ENCODE results near the gene PNMA1. TPM values are rescaled to one million over a fixed set of nuclear protein-coding genes. Genes with fewer than 3 reads are reported as not detected.

The PNMA1 gene
- polyA plus RNA-seq, 1 experiment: 21.5 TPM

DNA sequence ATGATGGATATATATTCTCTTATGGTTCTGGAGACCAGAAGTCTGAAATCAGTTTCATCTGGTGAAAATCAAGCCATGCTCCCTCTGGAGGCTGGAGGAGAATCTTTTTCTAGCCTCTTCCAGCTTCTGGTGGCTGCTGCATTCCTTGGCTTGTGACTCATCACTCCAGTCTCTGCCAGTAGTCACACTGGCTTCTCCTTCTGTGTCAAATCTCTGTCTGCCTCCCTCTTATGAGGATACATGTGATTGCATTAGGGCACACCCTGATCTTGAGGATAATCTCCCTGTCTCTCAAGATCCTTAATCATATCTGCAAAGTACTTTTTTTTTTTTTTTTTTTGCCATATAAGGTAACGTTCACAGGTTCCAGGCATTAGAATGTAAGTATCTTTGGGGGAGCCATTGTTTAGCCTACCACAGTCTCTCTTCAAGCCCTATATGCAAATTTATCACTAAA, 51.7 kb downstream of the PNMA1 start:
- H3K4me3 ChIP-seq (ENCODE audit: low read depth, low read length): no peak overlapping the region
- H3K27ac ChIP-seq (ENCODE audit: low read depth, low read length): no peak overlapping the region
- H3K9me3 ChIP-seq (ENCODE audit: control insufficient read depth, insufficient read depth, low read length): no peaks in the 10 kb centered on the region
- peak; percentile 61 for DNase-seq (ENCODE audit: low read depth, low spot score)
- POLR2A ChIA-PET: no interaction called here
- TF ChIP-seq, protein P1, sequence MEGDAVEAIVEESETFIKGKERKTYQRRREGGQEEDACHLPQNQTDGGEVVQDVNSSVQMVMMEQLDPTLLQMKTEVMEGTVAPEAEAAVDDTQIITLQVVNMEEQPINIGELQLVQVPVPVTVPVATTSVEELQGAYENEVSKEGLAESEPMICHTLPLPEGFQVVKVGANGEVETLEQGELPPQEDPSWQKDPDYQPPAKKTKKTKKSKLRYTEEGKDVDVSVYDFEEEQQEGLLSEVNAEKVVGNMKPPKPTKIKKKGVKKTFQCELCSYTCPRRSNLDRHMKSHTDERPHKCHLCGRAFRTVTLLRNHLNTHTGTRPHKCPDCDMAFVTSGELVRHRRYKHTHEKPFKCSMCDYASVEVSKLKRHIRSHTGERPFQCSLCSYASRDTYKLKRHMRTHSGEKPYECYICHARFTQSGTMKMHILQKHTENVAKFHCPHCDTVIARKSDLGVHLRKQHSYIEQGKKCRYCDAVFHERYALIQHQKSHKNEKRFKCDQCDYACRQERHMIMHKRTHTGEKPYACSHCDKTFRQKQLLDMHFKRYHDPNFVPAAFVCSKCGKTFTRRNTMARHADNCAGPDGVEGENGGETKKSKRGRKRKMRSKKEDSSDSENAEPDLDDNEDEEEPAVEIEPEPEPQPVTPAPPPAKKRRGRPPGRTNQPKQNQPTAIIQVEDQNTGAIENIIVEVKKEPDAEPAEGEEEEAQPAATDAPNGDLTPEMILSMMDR (IDR thresholded peaks at IDR 0.05; ENCODE audit: low read depth, low read length): peak; percentile 71
- no peaks in the 10 kb centered on the region for H3K27me3 ChIP-seq (ENCODE audit: control insufficient read depth, insufficient read depth, low read length)
- CTCF ChIA-PET: interaction anchor here (0.6 to 2.0 kb wide), 11 partner anchors 11 to 489 kb away, joined by 3 to 12 read pairs (median 5); no protein-coding TSS in a partner anchor

DNA sequence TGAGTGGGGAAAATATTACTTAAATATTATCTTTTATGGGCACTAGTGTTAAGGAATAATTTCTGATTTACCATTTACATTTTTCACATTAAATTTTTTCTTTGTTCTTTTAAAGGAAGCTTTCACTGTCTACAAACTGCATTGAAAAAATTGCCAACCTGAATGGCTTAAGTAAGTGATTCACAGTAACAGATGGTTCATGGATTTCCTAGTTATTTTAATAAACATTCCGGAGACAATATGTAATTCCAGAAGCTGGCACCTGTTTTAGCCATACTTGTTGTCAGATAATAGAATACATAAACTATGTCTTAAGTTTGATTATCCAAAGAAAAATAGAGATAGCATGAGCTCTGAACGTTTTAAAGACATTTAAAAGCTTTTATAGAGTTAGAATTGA, 52.3 kb downstream of the PNMA1 start:
- ChIA-PET POLR2A (no interaction called here), CTCF (interaction anchor here (0.6 to 2.0 kb wide), 9 partner anchors 11 to 153 kb away, joined by 3 to 7 read pairs (median 5); no protein-coding TSS in a partner anchor)
- H3K4me3 ChIP-seq (ENCODE audit: low read depth, low read length): no peak overlapping the region
- TF ChIP-seq, protein P1 (IDR thresholded peaks at IDR 0.05; ENCODE audit: low read depth, low read length): no peak
- peak; percentile 3 for DNase-seq (ENCODE audit: low read depth, low spot score)
- no peaks in the 10 kb centered on the region for H3K9me3 ChIP-seq (ENCODE audit: control insufficient read depth, insufficient read depth, low read length)
- no peak overlapping the region for H3K27ac ChIP-seq (ENCODE audit: low read depth, low read length)
- no peaks in the 10 kb centered on the region for H3K27me3 ChIP-seq (ENCODE audit: control insufficient read depth, insufficient read depth, low read length)

Small RNA genes within 50 kb of the gene (small RNA-seq; reads per million reads assigned to genes)
- not detected for gene MIR4505 (ENCODE audit: insufficient read length, low read depth)

Other genes with a start within 250 kb of the PNMA1 start
- gene RIOX1, start 223.5 kb downstream of the PNMA1 start, polyA plus RNA-seq (2011; rRNA removed): 7.0 and 8.4 TPM in 2 replicates
- gene ACOT1, start 177.2 kb downstream of the PNMA1 start, polyA plus RNA-seq (2011; rRNA removed): 6.7 and 7.2 TPM in 2 replicates
- not detected in 2 replicates for gene HEATR4, start 155.4 kb downstream of the PNMA1 start, polyA plus RNA-seq (2011; rRNA removed)
- 30.5 and 35.3 TPM in 2 replicates for gene ACOT2, start 145.2 kb downstream of the PNMA1 start, polyA plus RNA-seq (2011; rRNA removed)
- 0.37 and 0.45 TPM in 2 replicates for gene ACOT4, start 122.5 kb downstream of the PNMA1 start, polyA plus RNA-seq (2011; rRNA removed)
- gene ACOT6, start 101.9 kb downstream of the PNMA1 start, polyA plus RNA-seq (2011; rRNA removed): not detected in 2 replicates
- gene DNAL1, start 69.4 kb downstream of the PNMA1 start, polyA plus RNA-seq (2011; rRNA removed): 7.1 and 10.0 TPM in 2 replicates
- gene PTGR2, start 137.4 kb upstream of the PNMA1 start, polyA plus RNA-seq (2011; rRNA removed): 4.5 and 6.9 TPM in 2 replicates
- gene ZNF410, start 172.5 kb upstream of the PNMA1 start, polyA plus RNA-seq (2011; rRNA removed): 54.5 and 55.3 TPM in 2 replicates
- gene FAM161B, start 235.7 kb upstream of the PNMA1 start, polyA plus RNA-seq (2011; rRNA removed): 2.6 and 2.8 TPM in 2 replicates
- 25.9 and 28.5 TPM in 2 replicates for gene COQ6, start 235.9 kb upstream of the PNMA1 start, polyA plus RNA-seq (2011; rRNA removed)